HG03097 (cell line): Measurements from ENCODE around the gene CDK5RAP2.
"Not testable (repeated sequence)": the region's sequence is repeated elsewhere in the genome, so short reads cannot be mapped to it uniquely, and the experiment has no call there.

ENCODE experiments used
- ATAC-seq: cut with Tn5 transposase; IDR thresholded peaks from one replicate; pipeline ENCODE4 v1.9.1; 2021; ENCODE audit not compliant: unreplicated experiment, low FRiP score

CDK5RAP2 gene

GRCh38 chr9:120522558-120522957, 57.4 kb downstream of the CDK5RAP2 start:
- ATAC-seq: no peak

GRCh38 chr9:120522032-120522431, 57.9 kb downstream of the CDK5RAP2 start:
- ATAC-seq: no peak

GRCh38 chr9:120521101-120521500, 58.9 kb downstream of the CDK5RAP2 start:
- no peak for ATAC-seq

- not testable (repeated sequence) for ATAC-seq
Measured at GRCh38 chr9:120515996-120516395, 64.0 kb downstream of the CDK5RAP2 start.

GRCh38 chr9:120515481-120515880, 64.5 kb downstream of the CDK5RAP2 start:
- not testable (repeated sequence) for ATAC-seq

GRCh38 chr9:120514405-120514804, 65.6 kb downstream of the CDK5RAP2 start:
- no peak for ATAC-seq

- no peak for ATAC-seq
Measured at GRCh38 chr9:120513825-120514396, 66.1 kb downstream of the CDK5RAP2 start.

- ATAC-seq: no peak
Measured at GRCh38 chr9:120510816-120511215, 69.2 kb downstream of the CDK5RAP2 start.

GRCh38 chr9:120507936-120508510, 71.9 kb downstream of the CDK5RAP2 start:
- ATAC-seq: no peak

- ATAC-seq: no peak
Measured at GRCh38 chr9:120505186-120505585, 74.8 kb downstream of the CDK5RAP2 start.

GRCh38 chr9:120500733-120501132, 79.2 kb downstream of the CDK5RAP2 start:
- no peak for ATAC-seq

GRCh38 chr9:120497865-120498264, 82.1 kb downstream of the CDK5RAP2 start:
- ATAC-seq: not testable (repeated sequence)

- ATAC-seq: not testable (repeated sequence)
Measured at GRCh38 chr9:120496438-120496837, 83.5 kb downstream of the CDK5RAP2 start.

- ATAC-seq: no peak
Measured at GRCh38 chr9:120490888-120491595, 88.9 kb downstream of the CDK5RAP2 start.

GRCh38 chr9:120486835-120487234, 93.1 kb downstream of the CDK5RAP2 start:
- no peak for ATAC-seq

- no peak for ATAC-seq
Measured at GRCh38 chr9:120486347-120486746, 93.6 kb downstream of the CDK5RAP2 start.

- no peak for ATAC-seq
Measured at GRCh38 chr9:120485788-120486187, 94.2 kb downstream of the CDK5RAP2 start.

- no peak for ATAC-seq
Measured at GRCh38 chr9:120484162-120484561, 95.8 kb downstream of the CDK5RAP2 start.

- ATAC-seq: no peak
Measured at GRCh38 chr9:120482424-120483186, 97.4 kb downstream of the CDK5RAP2 start.

- no peak for ATAC-seq
Measured at GRCh38 chr9:120481846-120482245, 98.1 kb downstream of the CDK5RAP2 start.

- ATAC-seq: no peak
Measured at GRCh38 chr9:120481248-120481647, 98.7 kb downstream of the CDK5RAP2 start.
